Heart left ventricle (tissue), 13 donors: ENCODE measurements around the gene TM9SF4.

Source experiments
- POLR2A ChIP-seq, 2 donors: fragments of 450-650 bp; IDR thresholded peaks; one replicate each; pipeline ENCODE4 v1.6.1; 2017; ENCODE audit warnings: antibody characterized with exemption in 2 of 2, mild to moderate bottlenecking in 2 of 2, moderate library complexity in 2 of 2
- TF ChIP-seq, protein P1 (sequence below), 12 donors: fragments of 200-600 bp; sonication (generic) in 4 of 12; IDR thresholded peaks; one replicate each; pipeline versions ENCODE4 v1.5.0 to v1.8.0; 2018 to 2022; ENCODE audit warnings: antibody characterized with exemption in 12 of 12, mild to moderate bottlenecking in 5 of 12
- donor health status: ischemic (EF 13 %, LVEDD 7.1; RV severe dilation, severe dysfunction).
- donor health status: DM: no; HTN: yes; CAD: no.
- donor health status: DM: no; HTN: no; CAD: no.
- donor health status: ischemic (EF 25% LVEDD 6.9; RV normal size, moderate dysfunction).
- donor health status: ischemic (EF 25% LVEDD 5.7; RV mildly dilated, moderate dysfunction).
- donor health status: ischemic (EF 35%, LVEDD 5.7; RV mildly dilated, moderate dysfunction).
- donor health status: nonischemic (EF 11% LVEDD 7.7; RV severe dilation, severe dysfunction).
- donor health status: DM: yes; HTN: yes; CAD: no.
- donor health status: PGD.
- donor health status: ischemic (EF 29% LVEDD 5.4; RV normal size, mild dysfunction).
- donor health status: nonischemic (EF 23%, LVEDD 6.1; RV moderate dilation, normal function).

GRCh38 chr20:32070690-32071213, 38.8 kb upstream of the TM9SF4 start:
- TF ChIP-seq POLR2A (IDR thresholded peaks at IDR 0.05) = no peak
- TF ChIP-seq, protein P1, sequence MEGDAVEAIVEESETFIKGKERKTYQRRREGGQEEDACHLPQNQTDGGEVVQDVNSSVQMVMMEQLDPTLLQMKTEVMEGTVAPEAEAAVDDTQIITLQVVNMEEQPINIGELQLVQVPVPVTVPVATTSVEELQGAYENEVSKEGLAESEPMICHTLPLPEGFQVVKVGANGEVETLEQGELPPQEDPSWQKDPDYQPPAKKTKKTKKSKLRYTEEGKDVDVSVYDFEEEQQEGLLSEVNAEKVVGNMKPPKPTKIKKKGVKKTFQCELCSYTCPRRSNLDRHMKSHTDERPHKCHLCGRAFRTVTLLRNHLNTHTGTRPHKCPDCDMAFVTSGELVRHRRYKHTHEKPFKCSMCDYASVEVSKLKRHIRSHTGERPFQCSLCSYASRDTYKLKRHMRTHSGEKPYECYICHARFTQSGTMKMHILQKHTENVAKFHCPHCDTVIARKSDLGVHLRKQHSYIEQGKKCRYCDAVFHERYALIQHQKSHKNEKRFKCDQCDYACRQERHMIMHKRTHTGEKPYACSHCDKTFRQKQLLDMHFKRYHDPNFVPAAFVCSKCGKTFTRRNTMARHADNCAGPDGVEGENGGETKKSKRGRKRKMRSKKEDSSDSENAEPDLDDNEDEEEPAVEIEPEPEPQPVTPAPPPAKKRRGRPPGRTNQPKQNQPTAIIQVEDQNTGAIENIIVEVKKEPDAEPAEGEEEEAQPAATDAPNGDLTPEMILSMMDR (IDR thresholded peaks at IDR 0.05) = no peak
